SKM-1 treated with dmso at 0.1 percent for 144 hours (cell line): Measurements from ENCODE around the gene PKNOX2.

Experiments
- DNase-seq: peaks from one replicate; lab custom pipeline; 2025; ENCODE audit not compliant: unreplicated experiment; lab: John Stamatoyannopoulos, UW

PKNOX2 gene

DNA sequence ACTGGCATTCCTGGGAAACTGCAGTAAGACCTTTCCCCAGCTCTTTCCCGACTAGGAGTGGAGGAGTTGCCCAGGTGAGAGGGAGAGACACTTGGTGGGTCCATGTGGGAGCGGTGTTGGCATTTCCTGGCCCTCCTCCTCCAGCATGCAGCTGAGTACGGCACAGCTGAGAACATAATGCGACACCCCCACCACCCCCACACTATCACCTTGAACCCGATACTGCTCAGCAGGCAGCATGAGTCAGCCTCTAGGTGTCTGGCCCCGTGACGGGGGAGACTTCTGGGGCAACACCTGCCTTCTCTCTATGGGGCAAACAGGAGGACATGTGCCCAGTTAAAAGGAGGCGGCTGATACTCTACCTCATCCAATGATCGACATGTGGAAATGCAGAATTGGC is 64.4 kb downstream of the PKNOX2 start:
- DNase-seq, result no peak

DNA sequence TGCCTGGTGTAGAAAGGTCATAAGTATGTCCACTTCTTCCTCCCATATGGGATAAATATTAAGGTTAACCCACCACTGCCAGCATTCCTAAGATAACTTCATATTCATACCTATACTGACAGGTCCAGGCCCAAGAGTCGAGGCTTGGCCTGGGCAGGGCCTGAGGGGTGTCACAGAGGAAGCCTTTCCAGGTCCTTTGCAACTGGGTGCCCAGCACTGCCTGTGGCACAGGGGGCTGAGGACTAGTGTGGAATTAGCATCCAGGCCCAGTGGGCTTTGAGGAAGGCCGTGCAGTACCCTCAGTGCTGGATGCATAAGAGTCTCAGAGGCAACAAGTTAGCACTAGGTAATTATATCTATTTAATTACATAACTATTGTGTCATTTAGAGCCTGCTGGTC is 65.4 kb downstream of the PKNOX2 start:
- no peak for DNase-seq

- DNase-seq, result no peak
These were observed 68.6 kb downstream of the PKNOX2 start for GRCh38 chr11:125233116-125233515.

DNA sequence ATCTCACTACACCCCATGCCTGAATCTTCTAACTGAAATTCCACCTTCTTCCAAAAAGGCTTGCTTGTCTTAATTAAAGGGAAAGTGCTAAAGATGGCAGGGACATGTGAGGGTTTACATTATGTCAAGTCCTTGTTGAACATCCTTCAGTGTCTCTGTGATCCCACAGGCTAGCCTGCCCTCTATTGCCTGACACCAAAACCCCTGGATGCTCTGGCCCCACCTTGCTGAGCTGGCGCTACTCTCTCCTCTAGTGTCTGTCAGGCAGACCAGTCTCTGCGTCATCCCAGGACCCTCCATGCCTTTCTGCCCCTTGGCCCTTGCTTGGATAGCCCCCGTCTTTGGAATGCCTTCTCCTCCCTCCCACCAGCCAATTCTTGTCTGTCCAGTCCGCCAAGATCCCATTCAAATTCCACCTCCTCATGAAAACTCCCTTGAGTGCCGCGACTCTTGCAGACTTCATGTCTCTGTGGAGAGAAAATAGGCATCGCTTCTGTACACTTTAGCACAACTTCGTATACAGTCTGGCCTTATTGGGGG is 69.3 kb downstream of the PKNOX2 start:
- no peak for DNase-seq

DNA sequence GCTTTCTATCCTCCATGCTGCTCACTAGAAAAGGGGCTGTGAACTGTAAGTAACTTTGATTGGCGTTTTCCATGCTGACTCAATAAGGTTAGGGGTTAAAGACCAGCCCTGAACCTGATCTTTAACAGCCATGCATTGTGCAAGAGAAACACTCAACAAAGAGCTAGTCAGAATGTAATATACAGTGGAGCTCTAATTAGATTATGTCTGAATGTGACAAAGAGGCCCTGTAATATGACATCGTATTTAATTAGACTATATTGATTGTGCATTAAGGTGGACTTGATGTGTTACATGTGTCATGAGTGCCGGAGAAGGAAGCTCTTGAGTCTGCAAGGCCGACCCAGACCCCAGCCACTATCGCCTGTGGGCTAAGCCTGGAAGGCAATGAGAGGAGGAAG is 70.5 kb downstream of the PKNOX2 start:
- DNase-seq, result no peak

- DNase-seq, result no peak
These were observed 71.7 kb downstream of the PKNOX2 start for GRCh38 chr11:125236072-125236825.

DNA sequence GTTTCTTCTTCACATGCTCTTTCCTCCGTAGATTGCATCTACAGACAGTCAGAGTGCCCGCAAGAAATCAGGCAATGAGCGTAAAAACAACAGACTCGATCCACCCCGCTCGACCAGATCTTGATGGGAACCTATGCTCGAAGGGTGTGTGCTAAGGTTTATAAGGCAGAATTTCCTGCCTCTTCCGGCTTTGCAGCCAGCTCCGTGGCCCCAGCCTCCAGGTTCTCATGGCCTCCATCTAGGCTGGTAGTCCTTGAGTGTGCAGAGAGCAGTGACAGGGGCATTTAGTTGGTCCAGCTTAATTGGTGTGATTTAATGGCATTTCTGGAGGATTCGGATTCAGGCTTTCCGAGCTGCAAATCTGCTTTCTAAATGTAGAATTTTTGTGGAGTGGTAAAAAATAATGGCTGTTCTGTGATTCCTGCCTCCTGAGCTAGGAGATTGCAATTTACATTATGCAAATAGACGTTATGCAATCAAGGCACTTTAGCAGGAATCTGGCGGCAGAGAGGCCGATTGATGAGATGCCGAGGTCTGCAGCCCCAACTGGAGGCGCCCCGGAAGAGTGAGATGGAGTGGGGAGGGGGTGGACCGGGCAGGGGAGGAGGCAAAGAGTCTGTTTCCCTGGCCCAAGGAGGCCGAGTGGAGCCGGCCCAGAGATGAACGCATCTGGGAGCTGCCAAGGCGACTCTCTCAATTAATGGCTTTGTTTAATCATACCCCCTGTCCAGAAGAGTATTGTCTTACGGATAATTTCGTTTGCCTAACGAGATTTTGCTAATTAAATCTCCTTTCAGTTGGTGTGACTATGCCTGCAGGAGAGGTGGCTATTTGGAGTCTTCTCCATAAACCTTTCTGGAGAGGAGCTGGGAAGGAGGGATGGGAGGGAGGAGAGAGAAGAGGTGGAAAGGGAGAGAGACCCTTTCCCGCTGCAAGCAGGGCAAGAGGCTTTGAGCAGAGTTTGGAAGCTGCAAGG is 75.3 kb downstream of the PKNOX2 start:
- no peak for DNase-seq

GRCh38 chr11:125241104-125241503 is 76.6 kb downstream of the PKNOX2 start:
- DNase-seq, result no peak

DNA sequence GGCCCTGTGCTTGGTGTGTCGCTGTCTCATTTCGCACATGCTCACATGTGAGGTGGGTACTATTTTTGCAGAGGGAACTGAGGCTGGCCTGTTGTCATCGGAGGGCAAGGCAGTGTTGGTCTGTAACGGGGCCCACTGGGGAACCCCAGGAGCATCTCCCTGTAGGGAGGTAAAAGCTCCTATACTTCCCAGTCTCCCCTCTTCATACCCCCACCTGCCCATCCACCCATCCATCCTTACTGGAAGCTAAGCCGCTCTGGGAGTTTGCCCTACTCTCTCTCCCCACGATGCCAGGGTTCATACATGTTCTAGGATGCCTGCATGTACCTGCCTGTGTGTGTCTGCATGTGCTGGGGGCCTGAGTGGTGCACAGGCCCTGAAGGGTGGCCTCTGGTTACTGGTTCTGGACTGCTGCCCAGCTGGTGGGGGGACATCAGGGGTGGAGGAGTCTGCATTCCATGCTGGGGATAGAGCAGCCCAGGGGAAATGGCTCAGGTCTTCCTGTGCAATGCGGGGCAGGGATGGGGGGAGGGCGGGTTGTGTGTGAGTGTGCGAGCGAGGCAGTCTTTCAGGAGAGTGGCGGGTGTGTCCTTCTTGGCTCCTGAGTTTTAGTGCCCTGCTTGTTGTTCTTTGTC is 77.7 kb downstream of the PKNOX2 start:
- DNase-seq, result no peak

DNA sequence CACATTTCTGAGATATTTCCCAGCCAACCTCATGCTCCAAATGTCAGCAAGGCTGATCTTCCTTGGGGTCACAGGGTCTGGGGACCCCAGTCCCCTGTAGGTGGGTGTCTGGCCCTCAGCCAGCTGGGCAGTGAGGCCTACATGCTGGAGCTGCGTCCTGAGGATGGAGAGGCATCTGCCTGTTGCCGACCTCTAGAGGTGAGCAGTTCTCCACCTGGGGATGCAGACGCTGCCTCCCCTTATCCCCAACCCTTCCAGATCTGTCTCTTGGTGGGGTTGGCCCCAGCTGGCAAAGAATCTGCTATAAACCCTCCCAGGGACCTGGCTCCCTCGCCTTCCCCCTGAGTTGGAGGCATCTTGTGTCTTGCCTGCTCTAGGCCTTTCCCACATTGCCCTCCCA is 79.6 kb downstream of the PKNOX2 start:
- DNase-seq, result no peak

GRCh38 chr11:125245299-125245698 is 80.7 kb downstream of the PKNOX2 start:
- DNase-seq, result no peak

GRCh38 chr11:125247431-125247830 is 82.9 kb downstream of the PKNOX2 start:
- DNase-seq, result no peak

- DNase-seq, result no peak
These were observed 86.0 kb downstream of the PKNOX2 start for GRCh38 chr11:125250318-125251213.

GRCh38 chr11:125251214-125251545 is 86.6 kb downstream of the PKNOX2 start:
- no peak for DNase-seq

DNA sequence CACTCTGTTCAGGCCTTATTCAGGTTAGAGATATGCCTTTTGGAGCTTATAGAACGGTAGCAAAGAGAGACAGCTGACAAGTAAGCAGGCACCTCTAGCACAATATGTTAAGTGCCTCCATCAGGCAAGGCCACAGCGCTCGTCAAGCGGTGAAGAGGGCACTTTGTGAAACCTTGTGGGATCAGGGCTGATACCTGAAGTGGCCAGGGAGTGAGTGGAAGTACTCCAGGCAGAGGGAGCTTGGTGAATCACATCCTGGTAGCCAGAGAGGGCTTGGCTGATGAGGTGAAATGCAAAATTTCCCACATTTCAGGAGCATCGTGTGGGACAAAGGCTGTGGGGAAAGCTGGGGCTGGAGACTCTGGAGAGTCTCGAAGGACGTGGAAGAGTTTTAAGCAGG is 87.4 kb downstream of the PKNOX2 start:
- no peak for DNase-seq

DNA sequence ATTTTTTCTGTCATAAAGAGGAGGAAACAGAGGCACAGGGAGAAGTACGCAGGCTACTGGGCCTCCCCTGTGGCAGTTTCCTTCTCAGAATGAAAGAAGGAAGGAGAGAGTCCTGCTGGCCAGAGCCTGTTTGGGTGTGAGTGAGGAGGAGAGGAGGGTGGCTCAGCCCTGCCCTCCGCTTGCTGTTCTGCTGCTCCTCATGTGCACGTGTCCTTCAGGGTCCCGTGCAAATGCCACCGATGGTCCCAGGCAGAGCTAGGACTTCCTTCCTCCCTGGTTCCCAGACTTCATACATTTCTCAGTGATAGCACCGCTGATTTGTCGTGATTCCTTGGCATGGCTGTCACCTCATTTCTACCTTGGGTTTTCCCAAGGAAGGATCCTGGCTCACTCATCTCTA is 88.7 kb downstream of the PKNOX2 start:
- no peak for DNase-seq

- no peak for DNase-seq
These were observed 89.4 kb downstream of the PKNOX2 start for GRCh38 chr11:125253795-125254525.

GRCh38 chr11:125256541-125257189 is 92.1 kb downstream of the PKNOX2 start:
- no peak for DNase-seq

DNA sequence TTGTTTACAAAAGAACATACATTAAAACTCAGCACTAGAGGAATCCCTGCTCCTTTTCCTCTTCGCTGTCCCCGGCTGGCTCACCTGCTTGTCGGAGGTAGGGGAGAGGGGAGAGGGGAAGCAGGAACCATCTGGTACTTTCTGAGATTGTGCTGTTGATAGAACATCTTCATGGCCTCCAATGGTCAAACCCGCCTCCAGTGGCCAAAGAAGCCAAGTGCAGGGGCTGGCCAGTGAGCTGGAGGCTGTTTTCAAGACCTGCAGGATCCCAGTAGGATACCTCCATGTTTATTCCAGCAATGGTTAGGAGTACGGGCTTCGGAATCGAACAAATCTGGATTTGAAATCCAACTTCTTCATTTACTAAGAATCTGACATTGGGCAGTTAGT is 92.6 kb downstream of the PKNOX2 start:
- DNase-seq, result no peak
